Renal cortex interstitium (tissue), 11 donors: ENCODE data around the gene PARVA. TPM values are rescaled to one million over a fixed set of nuclear protein-coding genes. Genes with fewer than 3 reads are reported as not detected.
"Not testable (repeated sequence)": the region's sequence is repeated elsewhere in the genome, so short reads cannot be mapped to it uniquely, and the experiment has no call there.

Experiments
- DNase-seq, 11 donors: peaks; one replicate each; pipeline ENCODE4 v3.0.0-alpha.2; 2013; ENCODE audit warnings: low read depth in 9 of 11, low spot score in 4 of 11; ENCODE audit errors: extremely low read depth in 1 of 11
- polyA plus RNA-seq, 3 donors: library from polyadenylated mRNA; unstranded; fragments of 120-200 nt; gene quantifications; one replicate each; pipeline ENCODE4 v1.2.1, GENCODE V29; 2013; ENCODE audit not compliant: insufficient read length in 3 of 3

The PARVA gene
- polyA plus RNA-seq, 3 donors, result 100 to 122 (median 113) TPM

- no peak for DNase-seq
Measured at GRCh38 chr11:12509371-12509770, 132.0 kb downstream of the PARVA start.

DNA sequence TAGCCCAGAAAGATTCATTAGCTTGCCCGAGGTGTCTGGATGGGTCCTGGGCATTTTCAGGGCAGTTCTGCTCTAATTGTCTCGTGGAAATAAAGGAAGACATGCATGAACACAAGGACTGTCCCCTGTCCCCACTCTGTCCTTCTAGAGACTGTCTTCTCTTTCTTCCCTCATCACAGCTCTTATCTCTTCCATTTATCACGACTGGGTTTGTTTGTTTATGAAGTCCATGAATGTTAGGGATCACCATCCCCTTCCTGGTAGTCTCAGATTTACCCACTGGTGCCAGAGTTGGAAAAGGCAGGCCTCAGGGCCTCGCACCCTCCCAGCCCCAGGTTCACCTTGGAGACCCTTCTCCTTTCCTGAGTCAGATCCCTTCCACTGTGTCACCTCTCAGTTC is 134.8 kb downstream of the PARVA start:
- DNase-seq, result no peak

DNA sequence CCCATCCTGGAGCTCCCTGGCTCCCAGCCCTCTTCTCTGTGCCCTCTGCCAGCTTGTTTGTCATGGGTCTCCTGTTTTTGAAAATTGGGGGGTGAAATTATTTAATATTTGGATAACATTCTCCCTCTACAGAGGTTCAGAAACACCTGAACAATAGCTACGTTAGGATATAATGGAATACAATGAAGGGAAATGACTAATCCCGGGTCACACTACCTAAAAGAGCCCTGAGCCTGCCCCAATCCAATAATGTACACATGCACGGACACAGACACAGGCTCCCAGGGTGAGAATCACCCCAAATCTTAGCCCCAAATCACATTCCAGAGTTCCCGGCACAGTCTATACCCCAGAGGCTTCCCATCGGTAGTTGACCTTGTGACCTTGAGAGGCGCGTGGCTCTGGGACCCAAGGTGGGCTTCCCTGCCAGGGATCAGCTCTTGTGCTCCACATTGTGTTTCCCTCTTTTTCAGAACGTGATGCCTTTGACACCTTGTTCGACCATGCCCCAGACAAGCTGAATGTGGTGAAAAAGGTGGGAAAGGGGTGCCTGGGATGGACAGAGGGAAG is 135.5 kb downstream of the PARVA start:
- no peak for DNase-seq

- no peak for DNase-seq
Measured at GRCh38 chr11:12516387-12517105, 139.2 kb downstream of the PARVA start.

DNA sequence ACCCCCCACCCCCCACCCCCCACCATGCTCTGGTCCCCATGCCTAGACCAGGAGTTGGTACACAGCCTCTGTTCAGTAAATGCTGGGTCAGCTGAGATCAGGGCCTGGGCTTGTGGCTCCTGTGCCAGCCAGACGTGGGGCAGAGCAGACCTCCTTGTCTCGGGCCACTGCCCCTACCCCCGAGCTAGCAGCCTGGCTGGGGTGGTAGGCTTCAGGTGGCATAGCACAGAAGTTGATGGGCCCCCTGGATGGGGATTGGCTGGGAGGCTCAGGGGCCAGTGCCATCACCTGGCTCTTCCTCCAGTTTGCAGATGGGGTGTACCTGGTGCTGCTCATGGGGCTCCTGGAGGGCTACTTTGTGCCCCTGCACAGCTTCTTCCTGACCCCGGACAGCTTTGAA is 139.9 kb downstream of the PARVA start:
- DNase-seq, result no peak

DNA sequence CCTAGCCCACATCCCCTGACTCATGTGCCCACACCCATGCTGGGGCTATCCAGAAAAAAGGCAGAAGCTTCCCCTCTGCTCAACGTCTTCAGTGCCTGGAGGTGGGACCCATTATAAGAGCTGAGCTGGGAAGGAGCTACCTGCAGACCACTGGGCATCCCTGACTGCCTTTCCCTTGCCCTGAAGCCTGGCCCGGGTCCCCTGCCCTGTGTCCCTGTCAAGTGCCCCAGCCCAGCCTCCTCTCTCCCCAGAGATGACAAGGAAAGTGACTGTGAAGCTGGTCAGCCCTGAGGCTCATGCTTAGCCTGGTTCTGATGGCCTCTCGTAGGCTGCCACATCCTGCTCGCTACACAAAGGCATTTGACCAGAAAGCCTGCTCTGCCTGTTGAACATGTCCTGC is 140.4 kb downstream of the PARVA start:
- no peak for DNase-seq

GRCh38 chr11:12518606-12519385 is 141.4 kb downstream of the PARVA start:
- DNase-seq, result no peak

GRCh38 chr11:12520054-12520453 is 142.7 kb downstream of the PARVA start:
- DNase-seq, result no peak

DNA sequence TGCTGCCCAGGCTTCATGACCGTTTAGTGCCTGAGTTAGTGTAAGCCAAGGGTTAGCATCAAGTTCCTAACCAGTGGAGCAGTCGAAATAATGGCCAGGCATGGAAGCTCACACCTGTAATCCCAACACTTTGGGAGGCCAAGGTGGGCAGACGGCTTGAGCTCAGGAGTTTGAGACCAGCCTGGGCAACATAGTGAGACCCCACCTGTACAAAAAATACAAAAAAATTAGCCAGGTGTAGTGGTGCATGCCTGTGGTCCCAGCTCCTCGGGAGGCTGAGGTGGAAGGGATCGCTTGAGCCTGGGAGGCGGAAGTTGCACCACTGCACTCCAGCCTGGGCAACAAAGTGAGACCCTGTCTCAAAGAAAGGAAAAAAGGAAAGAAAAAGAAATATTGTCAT is 143.2 kb downstream of the PARVA start:
- not testable (repeated sequence) for DNase-seq

GRCh38 chr11:12523180-12523924 is 146.0 kb downstream of the PARVA start:
- no peak for DNase-seq

GRCh38 chr11:12524865-12525264 is 147.5 kb downstream of the PARVA start:
- DNase-seq, result no peak

- no peak for DNase-seq
Measured at GRCh38 chr11:12525466-12526055, 148.2 kb downstream of the PARVA start.

DNA sequence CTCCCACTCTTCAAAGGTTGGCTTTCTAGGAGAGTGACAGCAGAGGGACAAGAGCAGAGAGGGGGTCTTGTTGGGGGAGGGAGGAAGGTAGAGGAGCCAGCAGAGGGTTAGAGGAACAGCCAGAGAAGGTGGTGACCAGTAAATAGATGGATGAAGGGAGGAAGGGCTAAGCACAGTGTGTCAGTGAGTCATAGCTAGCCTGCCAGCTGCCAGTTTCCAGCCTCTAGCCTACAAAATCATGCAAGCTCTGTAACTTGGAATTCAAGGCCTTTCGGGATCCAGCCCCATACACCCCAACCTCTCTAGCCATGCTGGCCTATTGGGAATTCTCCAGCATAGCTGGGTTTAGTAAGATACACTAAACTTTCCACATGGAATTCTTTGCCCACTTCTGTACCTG is 149.4 kb downstream of the PARVA start:
- no peak for DNase-seq

DNA sequence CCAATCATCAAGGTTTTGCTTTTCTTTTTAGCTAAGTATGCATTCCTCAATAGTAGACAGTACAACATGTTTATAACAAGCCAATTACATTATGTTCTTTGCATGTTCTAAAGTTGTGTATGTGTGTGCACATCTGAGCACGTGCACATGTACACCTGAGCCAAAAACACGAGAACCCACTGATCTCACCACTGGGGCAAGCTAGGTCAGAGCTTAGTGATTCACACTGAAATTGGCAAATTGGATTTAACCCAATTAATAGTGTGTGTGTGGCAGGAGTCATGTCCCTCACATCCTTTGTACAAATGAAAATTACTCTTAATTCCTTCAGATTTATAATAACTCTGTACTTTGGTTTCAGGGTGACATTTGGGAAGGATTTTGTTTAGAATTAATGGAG is 151.1 kb downstream of the PARVA start:
- DNase-seq, result no peak

- DNase-seq, result no peak
Measured at GRCh38 chr11:12529041-12529440, 151.7 kb downstream of the PARVA start.

DNA sequence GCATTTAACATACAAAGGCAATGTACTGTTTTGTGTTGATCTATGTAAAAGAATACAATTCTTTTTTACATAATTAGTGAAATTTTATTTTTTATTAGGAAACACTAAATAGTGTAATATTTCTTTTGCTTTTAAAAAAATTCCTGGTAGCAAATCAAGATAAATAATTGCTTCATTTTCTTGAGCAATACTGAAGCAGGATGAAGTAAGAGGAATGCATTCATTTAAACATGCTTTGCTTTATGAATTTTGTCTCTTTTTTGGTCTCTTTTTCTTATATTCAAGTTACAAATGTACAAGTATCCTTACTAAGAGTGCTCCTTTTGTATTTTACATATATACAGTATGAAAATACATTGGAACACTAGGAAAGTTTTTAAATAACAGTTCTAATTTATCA is 152.4 kb downstream of the PARVA start:
- no peak for DNase-seq

DNA sequence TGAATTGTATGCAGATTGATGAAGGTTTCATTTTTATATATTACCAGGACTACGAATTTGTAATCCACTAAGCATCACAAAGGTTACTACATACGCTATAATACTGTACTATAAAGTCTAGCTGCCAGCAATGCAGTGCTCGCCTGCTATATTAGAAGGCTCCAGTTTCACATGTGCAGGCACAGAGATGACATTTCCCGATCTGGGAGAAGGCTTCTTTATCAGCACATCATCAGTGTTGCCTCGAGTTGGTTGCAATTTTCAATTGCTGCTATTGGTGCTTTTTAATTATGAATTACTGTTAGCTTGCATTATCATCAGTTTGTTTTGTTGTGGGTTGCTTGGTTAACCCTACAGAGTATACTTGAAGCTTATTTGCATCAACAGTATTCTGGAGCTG is 153.6 kb downstream of the PARVA start:
- no peak for DNase-seq

DNA sequence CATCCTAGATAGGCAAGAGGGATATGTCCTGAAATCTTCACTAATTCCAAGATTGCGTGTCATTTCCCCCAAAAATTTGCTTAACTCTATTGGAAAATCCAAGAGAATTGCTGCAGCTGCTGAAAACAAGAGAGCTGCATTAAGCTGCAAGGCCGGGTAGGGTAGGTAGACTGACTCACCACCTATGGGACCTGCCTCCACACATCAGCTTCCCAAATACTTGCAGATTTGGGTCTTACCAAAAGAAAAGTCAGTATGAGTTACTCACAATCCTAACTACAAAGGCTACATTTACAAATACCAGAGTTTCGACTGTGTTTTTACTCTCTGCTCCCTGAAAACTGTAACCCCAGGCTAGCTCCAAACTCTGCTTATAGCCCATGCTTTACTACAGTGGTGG is 154.3 kb downstream of the PARVA start:
- no peak for DNase-seq

- no peak for DNase-seq
Measured at GRCh38 chr11:12532580-12532979, 155.2 kb downstream of the PARVA start.
